Stimulated activated naive B cell treated with anti-CD40 and anti-IgM and Interleukin-4, amounts not matched to agents 10 μg/mL and 1 μg/mL and 100 μg/mL, for 72 hours (primary cell): ENCODE measurements around the gene PKMYT1.

ENCODE experiments used
- ATAC-seq, 2 donors: fragments of 150-1000 bp; cut with Tn5 transposase; replicated peaks; 2 replicates each; pipeline ENCODE4 v1.10.0; 2021; ENCODE audit warnings: moderate library complexity in 1 of 2
- DNase-seq: peaks from one replicate; pipeline ENCODE4 v3.0.0; 2021
- H3K27ac Mint-ChIP-seq: one replicate; pipeline ENCODE4 v1.8.0; 2022; ENCODE audit warnings: mild to moderate bottlenecking, mixed read lengths
- H3K27me3 Mint-ChIP-seq, 2 donors: one replicate each; pipeline ENCODE4 v1.8.0; 2022; ENCODE audit warnings: mixed read lengths in 2 of 2
- H3K36me3 Mint-ChIP-seq, 2 donors: one replicate each; pipeline ENCODE4 v1.8.0; 2022; ENCODE audit warnings: mixed read lengths in 2 of 2, mild to moderate bottlenecking in 1 of 2
- H3K4me1 Mint-ChIP-seq, 2 donors: one replicate each; pipeline ENCODE4 v1.8.0; 2022; ENCODE audit warnings: mixed read lengths in 2 of 2, mild to moderate bottlenecking in 1 of 2
- H3K4me3 Mint-ChIP-seq, 2 donors: one replicate each; pipeline ENCODE4 v1.8.0; 2022; ENCODE audit warnings: mild to moderate bottlenecking in 2 of 2, mixed read lengths in 2 of 2, moderate library complexity in 1 of 2
- H3K9me3 Mint-ChIP-seq, 2 donors: one replicate each; pipeline ENCODE4 v1.8.0; 2022; ENCODE audit warnings: mixed read lengths in 2 of 2, mild to moderate bottlenecking in 1 of 2

PKMYT1 gene

GRCh38 chr16:2980227-2981176, at the start of gene PKMYT1:
Gene PKMYT1 (minus strand): TSS chr16:2980446. CDS start chr16:2979657, 789 bp downstream.
- Mint-ChIP-seq H3K4me3 (peak within 1 kb of the TSS; percentile 89 to 90), H3K27me3 (peaks cover 0 to 5% of the 10 kb centered on the region in 2 donors), H3K9me3 (no peaks in the 10 kb centered on the region), H3K36me3 (peaks cover 0 to 5% of the 10 kb centered on the region in 2 donors), H3K27ac (peak within 1 kb of the TSS; percentile 94), H3K4me1 (peaks cover 10 to 39% of the 10 kb centered on the region in 2 donors)
- ATAC-seq (peak; percentile 87 to 90), DNase-seq (peak; percentile 95)

GRCh38 chr16:3029491-3030221, 49.4 kb upstream of the PKMYT1 start:
- H3K27ac Mint-ChIP-seq: no peak overlapping the region
- peaks cover 20 to 21% of the 10 kb centered on the region in 2 donors for H3K36me3 Mint-ChIP-seq
- H3K4me1 Mint-ChIP-seq: peaks cover 20 to 56% of the 10 kb centered on the region in 2 donors
- peak overlapping the region; percentile 1 to 37 for H3K4me3 Mint-ChIP-seq
- DNase-seq: no peak
- ATAC-seq: peak in 1 of 2 donors; percentile 34
- peaks cover 57 to 65% of the 10 kb centered on the region in 2 donors for H3K27me3 Mint-ChIP-seq
- no peaks in the 10 kb centered on the region for H3K9me3 Mint-ChIP-seq

- no peak overlapping the region for H3K27ac Mint-ChIP-seq
- DNase-seq (no peak), ATAC-seq (no peak)
- H3K36me3 Mint-ChIP-seq: peaks cover 20 to 21% of the 10 kb centered on the region in 2 donors
- peaks cover 23 to 61% of the 10 kb centered on the region in 2 donors for H3K4me1 Mint-ChIP-seq
- H3K4me3 Mint-ChIP-seq: peak overlapping the region in 1 of 2 donors; percentile 5
- peaks cover 51 to 58% of the 10 kb centered on the region in 2 donors for H3K27me3 Mint-ChIP-seq
- no peaks in the 10 kb centered on the region for H3K9me3 Mint-ChIP-seq
Measured at GRCh38 chr16:3028716-3029319, 48.6 kb upstream of the PKMYT1 start.

GRCh38 chr16:3027983-3028715, 47.9 kb upstream of the PKMYT1 start:
- DNase-seq (peak; percentile 71), ATAC-seq (peak; percentile 30 to 44)
- H3K36me3 Mint-ChIP-seq: peaks cover 20 to 21% of the 10 kb centered on the region in 2 donors
- no peaks in the 10 kb centered on the region for H3K9me3 Mint-ChIP-seq
- H3K27ac Mint-ChIP-seq: no peak overlapping the region
- peak overlapping the region; percentile 44 to 76 for H3K4me3 Mint-ChIP-seq
- H3K27me3 Mint-ChIP-seq: peaks cover 44 to 52% of the 10 kb centered on the region in 2 donors
- peaks cover 26 to 68% of the 10 kb centered on the region in 2 donors for H3K4me1 Mint-ChIP-seq

DNA sequence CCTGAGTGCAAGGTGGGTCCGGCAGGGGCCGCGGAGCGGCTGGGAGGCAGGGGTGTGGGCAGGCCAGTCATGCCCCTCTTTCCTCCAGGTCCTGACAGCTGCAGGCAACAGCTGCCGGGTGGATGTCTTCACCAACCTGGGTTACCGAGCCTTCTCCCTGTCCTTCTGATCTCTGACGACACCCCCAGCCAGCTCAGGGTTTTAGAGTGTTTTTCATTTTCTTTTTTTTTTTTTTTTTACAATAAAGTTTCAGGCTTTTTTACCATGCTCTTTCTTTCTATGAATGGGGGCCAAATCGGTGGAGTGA, 47.2 kb upstream of the PKMYT1 start:
- Mint-ChIP-seq H3K36me3 (peaks cover 20 to 21% of the 10 kb centered on the region in 2 donors), H3K4me1 (peaks cover 30 to 69% of the 10 kb centered on the region in 2 donors), H3K4me3 (no peak overlapping the region), H3K9me3 (no peaks in the 10 kb centered on the region), H3K27ac (no peak overlapping the region), H3K27me3 (peaks cover 37 to 45% of the 10 kb centered on the region in 2 donors)
- no peak for ATAC-seq
- no peak for DNase-seq

DNA sequence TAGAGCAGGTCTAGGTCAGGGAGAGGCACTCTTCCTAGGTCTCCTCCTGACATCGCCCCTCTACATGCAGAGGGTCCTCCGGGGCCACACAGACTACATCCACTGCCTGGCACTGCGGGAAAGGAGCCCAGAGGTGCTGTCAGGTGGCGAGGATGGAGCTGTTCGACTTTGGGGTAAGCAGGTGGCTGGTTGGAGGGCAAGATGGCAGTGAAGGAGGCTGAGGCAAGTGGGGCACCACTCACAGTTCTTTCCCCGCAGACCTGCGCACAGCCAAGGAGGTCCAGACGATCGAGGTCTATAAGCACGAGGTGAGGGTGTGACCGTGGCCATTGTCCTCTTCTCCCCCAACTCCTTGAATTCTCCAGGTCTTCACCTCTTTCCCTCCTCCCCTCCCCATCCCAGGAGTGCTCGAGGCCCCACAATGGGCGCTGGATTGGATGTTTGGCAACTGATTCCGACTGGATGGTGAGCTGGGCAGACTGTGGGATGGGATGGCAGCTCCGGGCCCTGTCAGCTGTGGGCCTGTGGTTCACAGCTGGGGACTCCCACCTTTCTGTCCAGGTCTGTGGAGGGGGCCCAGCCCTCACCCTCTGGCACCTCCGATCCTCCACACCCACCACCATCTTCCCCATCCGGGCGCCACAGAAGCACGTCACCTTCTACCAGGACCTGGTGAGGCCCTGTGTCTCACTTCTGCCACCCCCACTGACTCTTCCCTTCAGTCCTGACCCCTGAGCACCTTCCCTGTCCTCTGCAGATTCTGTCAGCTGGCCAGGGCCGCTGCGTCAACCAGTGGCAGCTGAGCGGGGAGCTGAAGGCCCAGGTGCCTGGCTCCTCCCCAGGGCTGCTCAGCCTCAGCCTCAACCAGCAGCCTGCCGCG, 46.6 kb upstream of the PKMYT1 start:
- peaks cover 33 to 39% of the 10 kb centered on the region in 2 donors for H3K27me3 Mint-ChIP-seq
- H3K27ac Mint-ChIP-seq: no peak overlapping the region
- H3K9me3 Mint-ChIP-seq: no peaks in the 10 kb centered on the region

GRCh38 chr16:3026003-3026378, 45.7 kb upstream of the PKMYT1 start:
- H3K36me3 Mint-ChIP-seq: peaks cover 20 to 21% of the 10 kb centered on the region in 2 donors
- ATAC-seq (no peak), DNase-seq (no peak)
- no peak overlapping the region for H3K27ac Mint-ChIP-seq
- H3K4me1 Mint-ChIP-seq: peaks cover 42 to 83% of the 10 kb centered on the region in 2 donors
- H3K4me3 Mint-ChIP-seq: no peak overlapping the region
- H3K9me3 Mint-ChIP-seq: no peaks in the 10 kb centered on the region
- H3K27me3 Mint-ChIP-seq: peaks cover 26 to 30% of the 10 kb centered on the region in 2 donors

More for the DNA sequence above, 46.6 kb upstream of the PKMYT1 start:
- DNase-seq: no peak
- no peak for ATAC-seq
- H3K4me1 Mint-ChIP-seq: peaks cover 36 to 75% of the 10 kb centered on the region in 2 donors
- H3K36me3 Mint-ChIP-seq: peaks cover 20 to 21% of the 10 kb centered on the region in 2 donors
- H3K4me3 Mint-ChIP-seq: no peak overlapping the region

- no peak for DNase-seq
- no peak overlapping the region for H3K27ac Mint-ChIP-seq
- H3K36me3 Mint-ChIP-seq: peaks cover 20 to 21% of the 10 kb centered on the region in 2 donors
- peaks cover 20 to 23% of the 10 kb centered on the region in 2 donors for H3K27me3 Mint-ChIP-seq
- no peaks in the 10 kb centered on the region for H3K9me3 Mint-ChIP-seq
- no peak for ATAC-seq
- peaks cover 46 to 85% of the 10 kb centered on the region in 2 donors for H3K4me1 Mint-ChIP-seq
- peak overlapping the region in 1 of 2 donors; percentile 25 for H3K4me3 Mint-ChIP-seq
Measured at GRCh38 chr16:3025032-3026002, 45.1 kb upstream of the PKMYT1 start.

- Mint-ChIP-seq H3K27ac (peak within 1 kb of the TSS; percentile 96), H3K4me1 (peaks cover 43 to 81% of the 10 kb centered on the region in 2 donors), H3K4me3 (peak within 1 kb of the TSS; percentile 77 to 81), H3K36me3 (peaks cover 20 to 21% of the 10 kb centered on the region in 2 donors), H3K9me3 (no peaks in the 10 kb centered on the region), H3K27me3 (peaks cover 7 to 11% of the 10 kb centered on the region in 2 donors)
- peak; percentile 94 for DNase-seq
- peak; percentile 80 to 84 for ATAC-seq
Measured at GRCh38 chr16:3023669-3024478, 43.6 kb upstream of the PKMYT1 start, which contains the start of the genes HCFC1R1 and THOC6. Gene HCFC1R1 (minus strand): TSS chr16:3023942. CDS start chr16:3023941, 1 bp downstream. Gene THOC6 (plus strand): TSS chr16:3024035. CDS start chr16:3024327, 292 bp downstream.

DNA sequence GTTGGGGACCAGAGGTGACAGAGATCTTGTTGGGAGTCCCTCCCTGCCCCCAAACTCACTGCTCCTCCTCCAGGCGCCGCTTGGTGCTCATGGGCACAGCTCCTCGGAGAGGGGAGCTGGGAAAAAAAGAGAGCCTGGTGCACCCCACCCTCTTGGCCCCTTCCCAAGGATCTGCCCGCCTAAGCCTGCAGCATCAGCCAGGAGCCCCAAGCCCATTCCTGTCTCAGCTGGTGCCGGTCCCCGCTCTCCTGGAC, 43.1 kb upstream of the PKMYT1 start:
- H3K9me3 Mint-ChIP-seq: no peaks in the 10 kb centered on the region
- DNase-seq: no peak
- peak overlapping the region; percentile 96 for H3K27ac Mint-ChIP-seq
- H3K4me1 Mint-ChIP-seq: peaks cover 41 to 80% of the 10 kb centered on the region in 2 donors
- no peak for ATAC-seq
- H3K36me3 Mint-ChIP-seq: peaks cover 20 to 21% of the 10 kb centered on the region in 2 donors
- H3K27me3 Mint-ChIP-seq: peaks cover 3 to 11% of the 10 kb centered on the region in 2 donors
- H3K4me3 Mint-ChIP-seq: peak overlapping the region; percentile 77 to 81

DNA sequence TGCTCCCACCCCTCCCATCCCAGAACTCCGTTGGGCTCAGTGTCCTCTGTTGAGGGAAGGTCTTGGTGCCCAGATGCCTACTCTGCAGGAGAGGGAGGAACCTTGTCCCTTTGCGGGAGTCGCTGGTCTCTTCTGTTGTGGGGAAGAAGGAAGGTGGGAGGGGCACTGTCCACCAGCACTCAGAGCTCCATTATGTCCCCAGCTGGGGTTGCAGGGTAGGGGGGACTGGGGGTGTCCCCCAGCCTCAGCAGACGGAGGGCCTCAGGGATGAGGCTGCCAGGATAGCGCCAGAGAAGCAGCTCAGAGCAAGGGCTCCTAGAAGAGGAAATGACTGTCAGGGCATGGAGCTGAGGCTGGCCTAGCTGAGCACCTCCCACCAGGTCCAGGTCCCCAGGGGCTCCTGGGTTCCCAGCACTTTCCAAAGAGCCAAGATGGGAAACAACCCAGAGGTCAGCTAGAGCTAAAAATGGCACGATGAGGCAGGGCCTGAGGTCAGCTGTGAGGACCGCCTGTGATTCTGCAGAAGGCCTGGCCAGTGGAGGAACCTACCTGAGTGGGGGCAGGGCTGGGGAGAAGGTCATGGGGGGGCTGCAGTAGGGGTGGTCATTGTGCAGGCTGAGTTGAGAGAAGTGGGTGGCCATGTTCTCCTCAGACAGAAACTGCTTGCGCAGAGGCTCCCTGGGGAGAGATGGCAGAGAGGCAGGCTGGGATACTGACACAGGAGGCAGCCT, 42.6 kb upstream of the PKMYT1 start:
- DNase-seq: peak; percentile 68
- peak overlapping the region; percentile 77 to 81 for H3K4me3 Mint-ChIP-seq
- peaks cover 18 to 21% of the 10 kb centered on the region in 2 donors for H3K36me3 Mint-ChIP-seq
- peak; percentile 29 to 41 for ATAC-seq
- no peaks in the 10 kb centered on the region for H3K9me3 Mint-ChIP-seq
- peak overlapping the region; percentile 96 for H3K27ac Mint-ChIP-seq
- peaks cover 41 to 80% of the 10 kb centered on the region in 2 donors for H3K4me1 Mint-ChIP-seq
- peaks cover 0 to 12% of the 10 kb centered on the region in 2 donors for H3K27me3 Mint-ChIP-seq
